Mesothelial cell of epicardium (in vitro differentiated cells): ENCODE results near the gene AXL. TPM values are rescaled to one million over a fixed set of nuclear protein-coding genes. Genes with fewer than 3 reads are reported as not detected.
A peak's percentile ranks its signal among the peaks of the same experiment; 100 is the strongest.

ENCODE experiments used
- DNase-seq, 2 experiments: peaks; one replicate each; pipeline ENCODE4 v3.0.0; 2021; ENCODE audit warnings: low spot score in 2 of 2; ENCODE audit not compliant: unreplicated experiment in 2 of 2
- H3K27ac Mint-ChIP-seq: 2 replicates; pipeline ENCODE4 v1.8.0; 2021; ENCODE audit warnings: mixed read lengths
- H3K27me3 Mint-ChIP-seq: 2 replicates; pipeline ENCODE4 v1.8.0; 2021; ENCODE audit warnings: low read depth, mixed read lengths
- H3K36me3 Mint-ChIP-seq: 2 replicates; pipeline ENCODE4 v1.8.0; 2021; ENCODE audit warnings: mixed read lengths
- H3K4me1 Mint-ChIP-seq: 2 replicates; pipeline ENCODE4 v1.8.0; 2021; ENCODE audit warnings: mixed read lengths
- H3K4me3 Mint-ChIP-seq: 2 replicates; pipeline ENCODE4 v1.8.0; 2021; ENCODE audit warnings: mild to moderate bottlenecking, moderate library complexity, mixed read lengths
- H3K9me3 Mint-ChIP-seq: 2 replicates; pipeline ENCODE4 v1.8.0; 2021; ENCODE audit warnings: mixed read lengths
- CTCF ChIP-seq: fragments of 200-600 bp; sonication (generic); IDR thresholded peaks from one replicate; pipeline ENCODE4 v1.5.0; 2021; ENCODE audit warnings: antibody characterized with exemption; ENCODE audit not compliant: unreplicated experiment
- total RNA-seq: library from RNA; stranded (reverse); gene quantifications from 3 replicates; pipeline ENCODE4 v1.2.1, GENCODE V29; 2021

The AXL gene
- total RNA-seq, 1 donor from 2014 or later, result 60.0 TPM

DNA sequence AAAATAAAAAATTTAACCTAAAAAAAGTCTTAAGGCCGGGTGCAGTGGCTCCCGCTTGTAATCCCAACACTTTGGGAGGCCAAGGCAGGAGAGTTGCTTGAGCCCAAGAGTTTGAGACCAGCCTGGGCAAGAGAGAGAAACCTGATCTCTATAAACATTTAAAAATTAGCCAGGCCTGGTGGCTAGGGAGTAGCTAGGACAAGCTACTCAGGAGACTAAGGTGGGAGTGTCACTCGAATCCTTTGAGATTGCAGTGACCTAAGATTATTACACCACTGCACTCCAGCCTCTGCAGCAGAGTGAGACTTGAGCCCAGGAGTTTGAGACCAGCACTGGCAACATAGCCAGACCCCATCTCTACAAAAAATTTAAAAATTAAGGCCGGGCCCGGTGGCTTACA is 92.0 kb downstream of the AXL start:
- H3K9me3 Mint-ChIP-seq, result no peaks in the 10 kb centered on the region
- peak overlapping the region; percentile 93 for H3K4me3 Mint-ChIP-seq
- peaks cover 32% of the 10 kb centered on the region for H3K4me1 Mint-ChIP-seq

More for the DNA sequence above, 92.0 kb downstream of the AXL start:
- peaks cover 21% of the 10 kb centered on the region for H3K36me3 Mint-ChIP-seq
- TF ChIP-seq CTCF, result no peak
- no peak for DNase-seq
- peak overlapping the region; percentile 99 for H3K27ac Mint-ChIP-seq
- H3K27me3 Mint-ChIP-seq, result no peaks in the 10 kb centered on the region

Other genes starting within 250 kb of the AXL start
- gene CYP2B6, start 227.9 kb upstream of the AXL start, total RNA-seq, result not detected in 3 replicates
- gene CYP2A13, start 130.8 kb upstream of the AXL start, total RNA-seq, result not detected in 3 replicates
- gene CYP2F1, start 104.8 kb upstream of the AXL start, total RNA-seq, result not detected in 3 replicates
- gene CYP2S1, start 26.0 kb upstream of the AXL start, total RNA-seq, result 12.8 to 15.5 TPM (median 13.2 TPM) in 3 replicates
- 246 to 262 TPM (median 249 TPM) in 3 replicates for gene HNRNPUL1, start 45.1 kb downstream of the AXL start, total RNA-seq
- 40.5 to 41.9 TPM (median 40.6 TPM) in 3 replicates for gene CCDC97, start 90.9 kb downstream of the AXL start, total RNA-seq
- gene TGFB1, start 134.7 kb downstream of the AXL start, total RNA-seq, result 24.9 to 26.5 TPM (median 25.2 TPM) in 3 replicates
- 4.8 to 5.6 TPM (median 5.5 TPM) in 3 replicates for gene B9D2, start 144.9 kb downstream of the AXL start, total RNA-seq
- 16.2 to 19.7 TPM (median 18.3 TPM) in 3 replicates for gene TMEM91, start 157.3 kb downstream of the AXL start, total RNA-seq
- 12.2 to 17.0 TPM (median 12.5 TPM) in 3 replicates for gene EXOSC5, start 178.1 kb downstream of the AXL start, total RNA-seq
- 22.6 to 27.2 TPM (median 22.8 TPM) in 3 replicates for gene BCKDHA, start 178.6 kb downstream of the AXL start, total RNA-seq
- 4.5 to 5.1 TPM (median 4.9 TPM) in 3 replicates for gene B3GNT8, start 208.2 kb downstream of the AXL start, total RNA-seq
- gene DMAC2, start 220.7 kb downstream of the AXL start, total RNA-seq, result 37.5 to 41.4 TPM (median 39.8 TPM) in 3 replicates
- gene ERICH4, start 223.9 kb downstream of the AXL start, total RNA-seq, result not detected in 3 replicates